Measurements from ENCODE around the gene TARP.
"Not testable (repeated sequence)": the region's sequence is repeated elsewhere in the genome, so short reads cannot be mapped to it uniquely, and the experiment has no call there.

Gene TARP

GRCh38 chr7:38281266-38281665 is 7.8 kb upstream of the TARP start:
- Histone ChIP-seq H3K4me3 (ENCODE audit: low read depth, low read length) (no peak overlapping the region), H3K4me1 (ENCODE audit: control insufficient read depth, insufficient read depth, low read length, unreplicated experiment) (no peaks in the 10 kb centered on the region), H3K27ac (ENCODE audit: low read depth, low read length) (no peak overlapping the region), H3K27me3 (ENCODE audit: insufficient read depth, low read length) (peaks cover 20% of the 10 kb centered on the region), H3K36me3 (ENCODE audit: insufficient read depth, low read length) (no peaks in the 10 kb centered on the region), H3K79me2 (ENCODE audit: control insufficient read depth, insufficient read depth, low read length, unreplicated experiment) (no peaks in the 10 kb centered on the region), H2AFZ (ENCODE audit: low read length, unreplicated experiment) (no peak overlapping the region)

GRCh38 chr7:38280707-38281106 is 7.3 kb upstream of the TARP start:
- no peaks in the 10 kb centered on the region for H3K36me3 ChIP-seq (ENCODE audit: insufficient read depth, low read length)
- H2AFZ ChIP-seq (ENCODE audit: low read length, unreplicated experiment), result no peak overlapping the region
- H3K4me1 ChIP-seq (ENCODE audit: control insufficient read depth, insufficient read depth, low read length, unreplicated experiment), result no peaks in the 10 kb centered on the region
- H3K27ac ChIP-seq (ENCODE audit: low read depth, low read length), result no peak overlapping the region
- H3K27me3 ChIP-seq (ENCODE audit: insufficient read depth, low read length), result peaks cover 19% of the 10 kb centered on the region
- H3K79me2 ChIP-seq (ENCODE audit: control insufficient read depth, insufficient read depth, low read length, unreplicated experiment), result no peaks in the 10 kb centered on the region
- H3K4me3 ChIP-seq (ENCODE audit: low read depth, low read length), result no peak overlapping the region

GRCh38 chr7:38280000-38280399 is 6.6 kb upstream of the TARP start:
- Histone ChIP-seq H3K4me3 (ENCODE audit: low read depth, low read length) (no peak overlapping the region), H3K27me3 (ENCODE audit: insufficient read depth, low read length) (peaks cover 13% of the 10 kb centered on the region), H2AFZ (ENCODE audit: low read length, unreplicated experiment) (no peak overlapping the region), H3K36me3 (ENCODE audit: insufficient read depth, low read length) (no peaks in the 10 kb centered on the region), H3K27ac (ENCODE audit: low read depth, low read length) (no peak overlapping the region), H3K79me2 (ENCODE audit: control insufficient read depth, insufficient read depth, low read length, unreplicated experiment) (no peaks in the 10 kb centered on the region), H3K4me1 (ENCODE audit: control insufficient read depth, insufficient read depth, low read length, unreplicated experiment) (no peaks in the 10 kb centered on the region)

- Histone ChIP-seq H2AFZ (ENCODE audit: low read length, unreplicated experiment) (no peak overlapping the region), H3K27ac (ENCODE audit: low read depth, low read length) (no peak overlapping the region), H3K36me3 (ENCODE audit: insufficient read depth, low read length) (no peaks in the 10 kb centered on the region), H3K27me3 (ENCODE audit: insufficient read depth, low read length) (no peaks in the 10 kb centered on the region), H3K4me1 (ENCODE audit: control insufficient read depth, insufficient read depth, low read length, unreplicated experiment) (no peaks in the 10 kb centered on the region), H3K79me2 (ENCODE audit: control insufficient read depth, insufficient read depth, low read length, unreplicated experiment) (no peaks in the 10 kb centered on the region), H3K4me3 (ENCODE audit: low read depth, low read length) (no peak overlapping the region)
These were observed 2.9 kb upstream of the TARP start for GRCh38 chr7:38276096-38276877.

GRCh38 chr7:38274927-38275620 is 1.6 kb upstream of the TARP start:
- Histone ChIP-seq H3K79me2 (ENCODE audit: control insufficient read depth, insufficient read depth, low read length, unreplicated experiment) (no peaks in the 10 kb centered on the region), H3K27ac (ENCODE audit: low read depth, low read length) (no peak overlapping the region), H3K27me3 (ENCODE audit: insufficient read depth, low read length) (no peaks in the 10 kb centered on the region), H3K4me3 (ENCODE audit: low read depth, low read length) (no peak overlapping the region), H3K36me3 (ENCODE audit: insufficient read depth, low read length) (no peaks in the 10 kb centered on the region), H2AFZ (ENCODE audit: low read length, unreplicated experiment) (no peak overlapping the region), H3K4me1 (ENCODE audit: control insufficient read depth, insufficient read depth, low read length, unreplicated experiment) (no peaks in the 10 kb centered on the region)

GRCh38 chr7:38274486-38274885 is 1.1 kb upstream of the TARP start:
- no peaks in the 10 kb centered on the region for H3K4me1 ChIP-seq (ENCODE audit: control insufficient read depth, insufficient read depth, low read length, unreplicated experiment)
- H3K4me3 ChIP-seq (ENCODE audit: low read depth, low read length), result no peak overlapping the region
- no peaks in the 10 kb centered on the region for H3K79me2 ChIP-seq (ENCODE audit: control insufficient read depth, insufficient read depth, low read length, unreplicated experiment)
- H3K27me3 ChIP-seq (ENCODE audit: insufficient read depth, low read length), result no peaks in the 10 kb centered on the region
- no peak overlapping the region for H3K27ac ChIP-seq (ENCODE audit: low read depth, low read length)
- H2AFZ ChIP-seq (ENCODE audit: low read length, unreplicated experiment), result no peak overlapping the region
- H3K36me3 ChIP-seq (ENCODE audit: insufficient read depth, low read length), result no peaks in the 10 kb centered on the region

GRCh38 chr7:38270405-38270804 is 3.0 kb downstream of the TARP start:
- H3K4me3 ChIP-seq (ENCODE audit: low read depth, low read length), result not testable (repeated sequence)

GRCh38 chr7:38269704-38270346 is 3.6 kb downstream of the TARP start:
- not testable (repeated sequence) for H3K4me1 ChIP-seq (ENCODE audit: control insufficient read depth, insufficient read depth, low read length, unreplicated experiment); H3K36me3 ChIP-seq (ENCODE audit: insufficient read depth, low read length); H3K4me3 ChIP-seq (ENCODE audit: low read depth, low read length); H3K27ac ChIP-seq (ENCODE audit: low read depth, low read length); H3K27me3 ChIP-seq (ENCODE audit: insufficient read depth, low read length); H3K79me2 ChIP-seq (ENCODE audit: control insufficient read depth, insufficient read depth, low read length, unreplicated experiment); H2AFZ ChIP-seq (ENCODE audit: low read length, unreplicated experiment)

More at GRCh38 chr7:38270405-38270804, 3.0 kb downstream of the TARP start:
- not testable (repeated sequence) for H3K4me1 ChIP-seq (ENCODE audit: control insufficient read depth, insufficient read depth, low read length, unreplicated experiment); H3K27me3 ChIP-seq (ENCODE audit: insufficient read depth, low read length); H2AFZ ChIP-seq (ENCODE audit: low read length, unreplicated experiment); H3K79me2 ChIP-seq (ENCODE audit: control insufficient read depth, insufficient read depth, low read length, unreplicated experiment); H3K36me3 ChIP-seq (ENCODE audit: insufficient read depth, low read length); H3K27ac ChIP-seq (ENCODE audit: low read depth, low read length)

- H3K36me3 ChIP-seq (ENCODE audit: insufficient read depth, low read length); H2AFZ ChIP-seq (ENCODE audit: low read length, unreplicated experiment); H3K4me1 ChIP-seq (ENCODE audit: control insufficient read depth, insufficient read depth, low read length, unreplicated experiment); H3K27me3 ChIP-seq (ENCODE audit: insufficient read depth, low read length); H3K4me3 ChIP-seq (ENCODE audit: low read depth, low read length); H3K27ac ChIP-seq (ENCODE audit: low read depth, low read length); H3K79me2 ChIP-seq (ENCODE audit: control insufficient read depth, insufficient read depth, low read length, unreplicated experiment): not testable (repeated sequence)
These were observed 7.5 kb downstream of the TARP start for GRCh38 chr7:38265958-38266357.

GRCh38 chr7:38264602-38265001 is 8.8 kb downstream of the TARP start:
- not testable (repeated sequence) for H2AFZ ChIP-seq (ENCODE audit: low read length, unreplicated experiment)

GRCh38 chr7:38263274-38263673 is 10.2 kb downstream of the TARP start:
- not testable (repeated sequence) for H3K36me3 ChIP-seq (ENCODE audit: insufficient read depth, low read length); H2AFZ ChIP-seq (ENCODE audit: low read length, unreplicated experiment); H3K27ac ChIP-seq (ENCODE audit: low read depth, low read length)

More at GRCh38 chr7:38264602-38265001, 8.8 kb downstream of the TARP start:
- not testable (repeated sequence) for H3K4me1 ChIP-seq (ENCODE audit: control insufficient read depth, insufficient read depth, low read length, unreplicated experiment); H3K79me2 ChIP-seq (ENCODE audit: control insufficient read depth, insufficient read depth, low read length, unreplicated experiment); H3K36me3 ChIP-seq (ENCODE audit: insufficient read depth, low read length); H3K4me3 ChIP-seq (ENCODE audit: low read depth, low read length); H3K27ac ChIP-seq (ENCODE audit: low read depth, low read length); H3K27me3 ChIP-seq (ENCODE audit: insufficient read depth, low read length)

More at GRCh38 chr7:38263274-38263673, 10.2 kb downstream of the TARP start:
- not testable (repeated sequence) for H3K27me3 ChIP-seq (ENCODE audit: insufficient read depth, low read length); H3K79me2 ChIP-seq (ENCODE audit: control insufficient read depth, insufficient read depth, low read length, unreplicated experiment); H3K4me3 ChIP-seq (ENCODE audit: low read depth, low read length); H3K4me1 ChIP-seq (ENCODE audit: control insufficient read depth, insufficient read depth, low read length, unreplicated experiment)
